GM19438 (cell line): ENCODE results near the gene PNLIPRP3.
"Not testable (repeated sequence)": the region's sequence is repeated elsewhere in the genome, so short reads cannot be mapped to it uniquely, and the experiment has no call there.

Experiments used
- ATAC-seq: cut with Tn5 transposase; IDR thresholded peaks from one replicate; pipeline ENCODE4 v1.9.1; 2021; ENCODE audit warnings: low read depth; ENCODE audit not compliant: unreplicated experiment

PNLIPRP3 gene

GRCh38 chr10:116427671-116428070 lies at the start of gene PNLIPRP3:
TSS of gene PNLIPRP3 (plus strand) at chr10:116427847. CDS start at chr10:116428013, 166 bp downstream.
- no peak for ATAC-seq

GRCh38 chr10:116382290-116382689 lies 45.4 kb upstream of the PNLIPRP3 start:
- no peak for ATAC-seq

GRCh38 chr10:116385311-116385710 lies 42.3 kb upstream of the PNLIPRP3 start:
- no peak for ATAC-seq

GRCh38 chr10:116385994-116386809 lies 41.4 kb upstream of the PNLIPRP3 start:
- ATAC-seq: no peak

GRCh38 chr10:116393246-116393831 lies 34.3 kb upstream of the PNLIPRP3 start:
- ATAC-seq: not testable (repeated sequence)

- ATAC-seq: no peak
Measured at GRCh38 chr10:116395223-116395985, 32.2 kb upstream of the PNLIPRP3 start.

GRCh38 chr10:116398224-116398623 lies 29.4 kb upstream of the PNLIPRP3 start:
- ATAC-seq: no peak

GRCh38 chr10:116402858-116403257 lies 24.8 kb upstream of the PNLIPRP3 start:
- no peak for ATAC-seq

GRCh38 chr10:116403740-116404250 lies 23.9 kb upstream of the PNLIPRP3 start:
- ATAC-seq: no peak

GRCh38 chr10:116408719-116409118 lies 18.9 kb upstream of the PNLIPRP3 start:
- ATAC-seq: no peak

- no peak for ATAC-seq
Measured at GRCh38 chr10:116410351-116410750, 17.3 kb upstream of the PNLIPRP3 start.

- ATAC-seq: no peak
Measured at GRCh38 chr10:116417821-116418220, 9.8 kb upstream of the PNLIPRP3 start.

GRCh38 chr10:116418389-116418788 lies 9.3 kb upstream of the PNLIPRP3 start:
- no peak for ATAC-seq

- no peak for ATAC-seq
Measured at GRCh38 chr10:116421815-116422214, 5.8 kb upstream of the PNLIPRP3 start.

- ATAC-seq: no peak
Measured at GRCh38 chr10:116429288-116429977, 1.8 kb downstream of the PNLIPRP3 start.

- no peak for ATAC-seq
Measured at GRCh38 chr10:116430288-116430687, 2.6 kb downstream of the PNLIPRP3 start.

GRCh38 chr10:116431598-116431997 lies 4.0 kb downstream of the PNLIPRP3 start:
- ATAC-seq: no peak

- no peak for ATAC-seq
Measured at GRCh38 chr10:116437076-116437692, 9.5 kb downstream of the PNLIPRP3 start.

- no peak for ATAC-seq
Measured at GRCh38 chr10:116440330-116441030, 12.8 kb downstream of the PNLIPRP3 start.
